ENCODE data around the gene COPS6.
"Not testable (repeated sequence)": the region's sequence is repeated elsewhere in the genome, so short reads cannot be mapped to it uniquely, and the experiment has no call there.

COPS6 gene

DNA sequence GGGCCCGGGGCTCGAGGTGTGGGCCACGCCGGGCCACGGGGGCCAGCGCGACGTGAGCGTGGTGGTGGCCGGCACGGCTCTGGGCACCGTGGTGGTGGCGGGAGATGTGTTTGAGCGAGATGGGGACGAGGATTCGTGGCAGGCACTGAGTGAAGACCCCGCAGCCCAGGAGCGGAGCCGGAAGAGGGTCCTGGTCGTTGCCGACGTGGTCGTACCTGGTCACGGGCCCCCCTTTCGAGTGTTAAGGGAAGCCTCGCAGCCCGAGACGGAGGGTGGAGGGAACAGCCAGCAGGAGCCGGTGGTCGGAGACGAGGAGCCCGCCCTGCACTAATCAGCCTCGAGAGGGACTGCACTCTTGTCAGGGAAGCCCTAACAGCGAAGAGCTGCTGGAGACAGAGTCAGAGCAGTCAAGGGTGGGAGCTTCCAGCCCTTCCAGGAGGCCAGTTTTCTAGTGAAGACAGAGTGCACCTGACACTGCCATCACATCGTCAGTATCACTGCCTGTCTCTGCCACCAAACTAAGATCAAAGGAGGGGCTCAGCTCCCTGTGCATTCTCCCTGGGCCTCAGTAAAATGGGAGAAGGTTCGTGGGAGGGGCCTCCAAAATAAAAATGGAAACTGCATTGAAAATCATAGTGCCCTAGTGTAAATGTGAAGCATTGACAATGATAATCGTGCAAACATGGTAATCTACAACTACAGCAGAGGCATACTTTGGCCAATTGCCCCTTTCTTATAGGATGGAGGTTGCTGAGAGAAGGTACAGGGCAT, 39.3 kb downstream of the COPS6 start:
- DNase-seq, result no peak

DNA sequence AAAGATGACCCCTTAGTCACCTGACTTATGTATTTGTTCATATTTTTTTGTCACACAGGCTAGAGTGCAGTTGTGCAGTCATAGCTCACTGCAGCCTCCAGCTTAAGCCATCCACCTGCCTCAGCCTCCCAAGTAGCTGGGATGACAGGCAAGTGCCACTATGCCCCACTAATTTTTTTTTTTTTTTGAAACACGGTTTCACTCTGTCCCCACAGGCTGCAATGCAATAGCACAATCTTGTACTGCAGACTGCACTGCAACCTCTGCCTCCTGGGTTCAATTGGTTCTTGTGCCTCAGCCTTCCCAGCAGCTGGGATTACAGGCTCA, 39.8 kb downstream of the COPS6 start:
- DNase-seq, result no peak

DNA sequence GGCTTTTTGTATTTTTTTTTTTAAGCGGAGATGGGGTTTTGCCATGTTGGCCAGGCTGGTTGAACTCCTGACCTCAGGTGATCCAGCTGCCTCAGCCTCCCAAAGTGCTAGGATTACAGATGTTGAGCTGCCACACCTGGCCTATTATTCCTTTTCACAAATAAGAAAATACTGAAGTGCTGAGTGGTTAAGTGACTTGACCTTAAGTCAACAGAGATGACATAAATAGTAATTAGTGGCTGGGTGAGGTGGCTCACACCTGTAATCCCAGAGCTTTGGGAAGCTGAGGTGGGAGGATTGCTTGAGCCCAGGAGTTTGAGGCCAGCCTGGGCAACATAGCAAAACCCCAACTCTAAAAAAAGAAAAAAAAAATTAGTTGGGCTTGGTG, 41.4 kb downstream of the COPS6 start:
- not testable (repeated sequence) for DNase-seq

DNA sequence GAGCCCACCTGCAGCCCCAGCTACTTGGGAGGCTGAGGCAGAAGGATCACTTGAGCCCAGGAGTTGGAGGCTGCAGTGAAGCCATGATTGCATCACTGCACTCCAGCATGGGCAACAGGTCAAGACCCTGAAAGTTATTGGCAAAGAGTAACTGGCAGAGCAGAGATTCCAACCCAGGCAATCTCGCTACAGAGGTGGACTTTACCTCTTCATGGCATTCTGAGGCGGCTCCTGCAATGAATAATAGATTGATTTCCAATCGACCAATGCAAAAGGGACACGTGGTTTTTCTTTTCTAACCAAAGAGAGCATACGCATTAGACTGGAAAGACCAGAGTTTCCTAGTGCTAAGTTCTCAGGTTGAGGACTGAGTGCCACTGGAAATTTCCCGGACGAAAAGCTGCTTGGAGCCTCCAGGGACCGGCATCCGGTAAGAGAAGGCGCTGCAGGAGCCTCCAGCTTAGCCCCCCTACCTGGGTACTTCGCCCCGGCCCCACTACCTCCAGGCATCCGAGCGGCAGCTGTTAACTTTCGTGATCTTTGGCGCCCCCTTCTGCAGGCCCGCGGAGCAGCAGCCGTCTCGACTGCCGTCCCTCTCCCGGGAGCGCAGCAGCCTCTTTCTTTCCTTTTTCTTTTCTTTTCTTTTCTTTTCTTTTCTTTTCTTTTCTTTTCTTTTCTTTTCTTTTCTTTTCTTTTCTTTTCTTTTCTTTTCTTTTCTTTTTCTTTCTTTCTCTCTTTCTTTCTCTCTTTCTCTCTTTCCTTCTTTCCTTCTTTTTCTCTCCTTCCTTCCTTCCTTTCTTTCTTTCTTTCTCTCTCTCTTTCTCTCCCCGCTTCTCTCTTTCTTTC, 42.1 kb downstream of the COPS6 start:
- peak; percentile 84 for DNase-seq

DNA sequence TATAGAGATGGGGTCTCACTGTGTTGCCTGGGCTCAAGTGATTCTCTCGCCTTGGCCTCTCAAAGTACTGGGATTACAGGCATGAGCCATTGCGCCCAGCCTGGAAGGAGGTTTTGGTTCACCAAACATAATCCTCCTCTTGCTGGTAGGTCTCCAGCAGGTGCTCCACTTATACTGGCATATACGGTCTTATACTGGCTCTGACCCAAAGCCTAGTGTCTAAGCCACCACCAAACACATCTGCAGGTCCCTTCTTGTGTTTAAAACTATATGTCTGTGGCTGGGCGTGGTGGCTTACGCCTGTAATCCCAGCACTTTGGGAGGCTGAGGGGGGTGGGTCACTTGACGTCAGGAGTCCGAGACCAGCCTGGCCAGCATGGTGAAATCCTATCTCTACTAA, 43.4 kb downstream of the COPS6 start:
- DNase-seq, result no peak

DNA sequence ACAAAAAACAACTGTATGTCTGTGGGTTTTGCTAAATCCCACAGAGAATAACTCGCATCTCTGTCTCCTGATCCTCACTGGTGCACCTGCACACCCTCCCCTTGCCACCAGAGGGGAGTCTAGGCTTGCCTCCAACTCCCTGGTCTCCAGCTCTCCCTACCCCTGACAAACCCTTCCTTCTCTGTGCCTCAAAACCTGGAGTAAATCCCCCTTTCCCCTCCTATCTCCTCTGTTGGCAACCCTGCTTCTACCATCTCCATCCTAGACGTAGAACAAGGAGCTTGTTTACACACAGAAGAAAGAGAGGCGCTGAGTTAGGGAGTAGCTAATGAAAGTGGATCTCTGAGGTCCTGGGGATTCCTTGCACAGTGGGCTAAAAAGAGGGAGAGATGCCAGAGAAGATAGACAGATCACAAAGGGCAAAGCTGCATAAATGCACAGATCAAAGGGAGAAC, 44.0 kb downstream of the COPS6 start:
- DNase-seq, result peak; percentile 79

DNA sequence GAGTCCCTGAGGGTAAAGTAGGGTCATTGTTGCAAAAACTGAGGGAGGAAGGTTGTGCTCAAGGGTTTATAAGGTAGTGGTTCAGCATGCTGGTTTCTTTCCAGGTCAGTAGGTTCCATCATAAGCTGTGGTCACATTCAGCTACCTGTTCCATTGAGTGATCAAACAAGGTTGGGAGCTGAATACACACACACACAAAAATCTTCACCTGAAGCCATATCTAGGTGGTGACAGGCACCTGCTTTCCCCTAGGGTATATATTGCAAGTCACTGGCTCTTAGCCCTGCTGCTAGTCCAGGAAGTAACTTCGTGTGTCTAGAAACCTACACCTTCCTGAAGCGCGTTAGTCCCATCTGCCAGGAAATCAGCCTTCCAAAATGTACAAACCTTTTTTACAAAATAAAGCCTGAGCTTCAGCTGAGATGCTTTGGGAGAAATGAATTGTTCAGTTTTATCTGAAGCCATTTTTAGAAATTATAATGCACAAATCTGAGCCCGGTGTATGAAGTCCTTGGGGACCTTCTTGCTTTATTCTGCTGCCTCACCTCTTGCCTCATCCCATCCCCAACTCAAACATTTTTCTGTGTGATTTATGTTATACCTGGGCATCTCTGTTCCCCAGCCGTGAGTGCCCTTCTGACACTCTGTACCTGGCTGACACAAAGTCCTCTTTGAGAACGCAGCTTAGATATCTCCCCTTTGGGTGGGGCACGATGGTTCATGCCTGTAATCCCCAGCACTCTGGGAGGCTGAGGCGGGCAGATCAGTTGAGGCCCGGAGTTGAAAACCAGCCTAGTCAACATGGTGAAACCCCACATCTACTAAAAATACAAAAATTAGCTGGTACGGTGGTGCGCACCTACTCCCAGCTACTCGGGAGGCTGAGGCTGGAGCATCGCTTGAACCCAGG, 49.3 kb downstream of the COPS6 start:
- no peak for DNase-seq

DNA sequence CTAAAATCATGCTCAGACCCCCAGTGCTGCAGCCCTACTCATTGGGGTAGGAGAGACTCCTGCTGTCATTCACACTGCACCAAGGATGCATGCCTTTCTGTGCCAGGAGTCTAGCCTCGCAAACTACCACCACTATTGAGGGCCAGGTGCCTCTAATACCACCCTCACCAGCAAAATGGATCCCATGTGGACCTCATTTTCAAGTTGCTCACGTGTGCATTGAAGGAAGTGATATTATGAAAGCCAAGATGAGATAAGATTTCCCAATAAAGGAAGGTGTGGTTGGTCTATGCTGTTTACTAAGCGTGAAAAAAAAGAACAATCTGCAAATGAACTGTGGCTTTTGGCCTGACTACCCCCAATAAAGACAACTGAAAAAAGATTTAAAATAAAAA, 52.8 kb downstream of the COPS6 start:
- DNase-seq, result no peak

Measured in CD4-positive, alpha-beta T cell treated with Interleukin-10 for 1 hour (primary cell).